Measurements from ENCODE around the gene ATG2A.

ATG2A gene

DNA sequence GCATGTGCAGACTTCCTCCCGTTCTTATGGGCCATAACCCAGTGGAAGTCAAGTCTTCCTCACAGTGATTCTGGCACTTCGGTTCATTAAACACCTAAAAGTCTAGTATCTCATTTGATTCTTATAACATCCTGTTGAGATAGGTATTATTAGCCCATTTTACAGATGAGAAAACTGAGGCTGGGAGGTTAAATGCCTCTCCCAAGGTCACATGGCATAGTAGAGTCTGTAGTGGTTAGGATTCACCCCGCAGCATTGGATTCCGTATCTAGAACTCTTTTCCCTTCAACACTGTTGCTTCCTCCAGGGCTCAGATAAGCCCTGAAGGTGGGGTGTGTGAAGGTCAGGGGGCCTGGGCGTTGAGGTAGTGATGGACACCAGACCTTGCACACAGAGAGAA, 15.3 kb upstream of the ATG2A start:
- TF ChIP-seq, protein P1, sequence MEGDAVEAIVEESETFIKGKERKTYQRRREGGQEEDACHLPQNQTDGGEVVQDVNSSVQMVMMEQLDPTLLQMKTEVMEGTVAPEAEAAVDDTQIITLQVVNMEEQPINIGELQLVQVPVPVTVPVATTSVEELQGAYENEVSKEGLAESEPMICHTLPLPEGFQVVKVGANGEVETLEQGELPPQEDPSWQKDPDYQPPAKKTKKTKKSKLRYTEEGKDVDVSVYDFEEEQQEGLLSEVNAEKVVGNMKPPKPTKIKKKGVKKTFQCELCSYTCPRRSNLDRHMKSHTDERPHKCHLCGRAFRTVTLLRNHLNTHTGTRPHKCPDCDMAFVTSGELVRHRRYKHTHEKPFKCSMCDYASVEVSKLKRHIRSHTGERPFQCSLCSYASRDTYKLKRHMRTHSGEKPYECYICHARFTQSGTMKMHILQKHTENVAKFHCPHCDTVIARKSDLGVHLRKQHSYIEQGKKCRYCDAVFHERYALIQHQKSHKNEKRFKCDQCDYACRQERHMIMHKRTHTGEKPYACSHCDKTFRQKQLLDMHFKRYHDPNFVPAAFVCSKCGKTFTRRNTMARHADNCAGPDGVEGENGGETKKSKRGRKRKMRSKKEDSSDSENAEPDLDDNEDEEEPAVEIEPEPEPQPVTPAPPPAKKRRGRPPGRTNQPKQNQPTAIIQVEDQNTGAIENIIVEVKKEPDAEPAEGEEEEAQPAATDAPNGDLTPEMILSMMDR (IDR thresholded peaks at IDR 0.05; ENCODE audit: borderline replicate concordance, insufficient read depth, low read depth, low read length) = no peak

DNA sequence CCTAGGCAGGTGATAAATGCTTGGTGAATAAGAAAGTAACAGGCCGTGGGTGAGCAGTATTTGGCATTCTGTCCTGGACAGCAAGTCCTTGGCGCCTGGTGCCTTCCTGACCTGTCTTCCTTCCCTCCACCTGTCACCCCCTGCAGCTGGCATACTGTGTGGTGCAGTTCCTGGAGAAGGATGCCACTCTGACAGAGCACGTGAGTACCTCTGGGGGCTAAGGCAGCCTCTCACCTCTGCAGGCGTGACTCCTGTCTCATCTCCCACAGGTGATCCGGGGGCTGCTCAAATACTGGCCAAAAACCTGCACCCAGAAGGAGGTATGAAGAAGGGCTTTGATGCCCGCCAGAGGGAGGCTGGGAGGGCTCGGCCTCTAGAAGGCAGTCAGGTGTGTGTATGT, 14.3 kb upstream of the ATG2A start:
- H3K4me3 ChIP-seq (ENCODE audit: low read depth, low read length) = no peak overlapping the region
- TF ChIP-seq, protein P1 (IDR thresholded peaks at IDR 0.05; ENCODE audit: borderline replicate concordance, insufficient read depth, low read depth, low read length) = no peak

More for the DNA sequence above, 15.3 kb upstream of the ATG2A start:
- H3K4me3 ChIP-seq (ENCODE audit: low read depth, low read length) = no peak overlapping the region

DNA sequence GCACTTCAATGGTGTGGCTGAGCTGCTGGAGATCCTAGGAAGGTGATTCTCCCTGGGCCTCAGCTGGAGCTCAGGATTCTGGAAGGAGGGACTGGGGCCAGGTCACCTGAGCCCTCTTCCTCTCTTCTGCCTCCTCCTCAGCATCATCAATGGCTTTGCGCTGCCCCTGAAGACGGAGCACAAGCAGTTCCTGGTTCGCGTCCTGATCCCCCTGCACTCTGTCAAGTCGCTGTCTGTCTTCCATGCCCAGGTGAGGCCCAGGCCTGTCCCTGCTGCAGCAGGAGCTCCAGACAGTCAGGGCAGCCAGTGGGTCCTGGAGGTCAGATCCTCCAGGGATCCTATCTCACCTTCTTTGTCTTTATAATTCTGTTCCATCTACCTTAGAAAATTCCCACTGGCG, 13.3 kb upstream of the ATG2A start:
- TF ChIP-seq, protein P1 (IDR thresholded peaks at IDR 0.05; ENCODE audit: borderline replicate concordance, insufficient read depth, low read depth, low read length) = no peak

DNA sequence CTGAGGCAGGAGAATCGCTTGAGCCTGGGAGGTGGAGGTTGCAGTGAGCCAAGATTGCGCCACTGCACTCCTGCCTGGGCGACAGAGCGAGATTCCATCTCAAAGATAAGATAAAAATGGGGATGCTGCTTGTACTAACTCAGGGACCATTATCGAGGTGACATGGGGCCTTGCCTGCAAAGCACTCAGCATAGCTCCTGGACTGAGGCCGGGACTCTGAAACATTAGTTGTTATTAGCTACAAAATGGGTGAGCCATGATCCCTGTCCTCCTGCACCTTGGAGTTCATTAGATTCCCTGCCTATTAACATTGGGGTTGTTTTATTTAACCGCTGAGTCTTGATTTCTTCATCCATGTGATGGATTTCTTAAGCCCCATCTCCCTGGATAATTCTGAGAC, 12.6 kb upstream of the ATG2A start:
- TF ChIP-seq, protein P1 (IDR thresholded peaks at IDR 0.05; ENCODE audit: borderline replicate concordance, insufficient read depth, low read depth, low read length) = no peak
- no peak overlapping the region for H3K4me3 ChIP-seq (ENCODE audit: low read depth, low read length)

More for the DNA sequence above, 13.3 kb upstream of the ATG2A start:
- H3K4me3 ChIP-seq (ENCODE audit: low read depth, low read length) = no peak overlapping the region

DNA sequence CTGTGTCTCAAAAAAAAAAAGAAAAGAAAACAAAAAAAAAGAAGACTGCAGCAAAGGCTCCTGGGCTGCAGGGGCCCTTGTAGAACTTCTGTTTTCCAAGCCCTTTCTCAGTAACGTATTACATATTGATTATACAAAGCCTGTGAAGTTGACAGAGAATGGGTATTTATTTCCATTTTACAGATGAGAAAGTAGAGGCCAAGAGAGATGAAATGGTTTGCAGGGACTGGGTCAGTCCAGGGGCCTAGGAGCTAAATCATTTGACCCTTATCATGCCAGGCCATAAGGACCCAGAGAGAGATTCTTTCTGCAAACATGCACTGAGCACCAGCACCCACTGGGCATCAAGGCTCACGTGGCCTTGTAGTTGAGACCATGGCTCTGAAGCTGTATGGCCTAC, 11.9 kb upstream of the ATG2A start:
- TF ChIP-seq, protein P1 (IDR thresholded peaks at IDR 0.05; ENCODE audit: borderline replicate concordance, insufficient read depth, low read depth, low read length) = no peak
- H3K4me3 ChIP-seq (ENCODE audit: low read depth, low read length) = no peak overlapping the region

DNA sequence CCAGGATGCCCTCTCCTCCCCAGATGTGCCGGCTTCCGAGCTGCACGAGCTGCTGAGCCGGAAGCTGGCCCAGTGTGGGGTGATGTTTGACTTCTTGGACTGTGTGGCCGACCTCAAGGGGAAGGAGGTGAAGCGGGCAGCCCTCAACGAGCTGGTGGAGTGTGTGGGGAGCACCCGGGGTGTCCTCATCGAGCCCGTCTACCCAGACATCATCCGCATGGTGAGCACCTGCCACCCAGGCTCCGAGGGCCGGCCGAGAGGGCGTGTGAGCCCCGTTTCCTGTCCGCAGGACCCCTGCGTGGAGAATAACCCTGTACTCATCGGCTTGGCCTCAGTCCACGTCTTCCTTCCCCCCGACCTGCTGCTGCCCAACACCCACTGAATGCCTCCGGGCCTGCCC, 9.7 kb upstream of the ATG2A start:
- TF ChIP-seq, protein P1 (IDR thresholded peaks at IDR 0.05; ENCODE audit: borderline replicate concordance, insufficient read depth, low read depth, low read length) = no peak
- H3K4me3 ChIP-seq (ENCODE audit: low read depth, low read length) = no peak overlapping the region

DNA sequence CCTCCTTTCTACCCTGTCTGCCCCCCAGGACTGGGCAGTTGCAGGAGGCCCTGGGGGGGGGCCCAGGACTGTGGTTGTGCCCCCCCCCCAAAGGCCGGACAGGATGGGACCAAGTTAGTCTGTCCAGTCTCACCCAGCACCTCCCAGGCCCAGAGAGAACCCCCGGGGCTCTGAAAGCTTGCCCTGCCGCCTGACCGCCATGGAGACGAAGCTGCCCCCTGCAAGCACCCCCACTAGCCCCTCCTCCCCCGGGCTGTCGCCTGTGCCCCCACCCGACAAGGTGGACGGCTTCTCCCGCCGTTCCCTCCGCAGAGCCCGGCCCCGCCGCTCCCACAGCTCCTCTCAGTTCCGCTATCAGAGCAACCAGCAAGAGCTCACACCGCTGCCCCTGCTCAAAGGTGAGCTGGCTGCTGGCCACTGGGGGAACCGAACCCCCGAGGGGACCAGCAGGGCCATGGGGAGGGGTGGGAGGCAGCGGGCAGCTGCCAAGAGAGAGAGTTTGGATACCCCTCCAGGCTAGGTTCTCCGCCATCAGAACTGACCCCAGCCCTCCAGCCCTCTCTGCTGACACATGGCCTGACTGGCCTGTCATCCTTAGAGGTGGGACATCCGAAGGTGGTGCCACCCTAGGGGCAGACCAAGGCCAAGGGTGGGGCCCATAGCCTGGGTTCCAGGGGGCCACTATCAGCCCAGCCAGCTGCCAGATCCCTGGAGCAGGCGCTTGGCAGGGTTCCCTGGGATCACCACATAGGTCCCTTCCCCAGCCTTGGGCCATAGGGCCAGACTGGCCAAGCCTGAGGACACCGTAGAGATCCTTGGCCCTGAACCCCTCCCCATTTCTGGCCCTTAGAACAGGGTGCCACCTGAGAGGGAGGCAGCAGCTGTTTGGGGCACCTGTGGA, 8.8 kb upstream of the ATG2A start:
- TF ChIP-seq, protein P1 (IDR thresholded peaks at IDR 0.05; ENCODE audit: borderline replicate concordance, insufficient read depth, low read depth, low read length) = no peak
- no peak overlapping the region for H3K4me3 ChIP-seq (ENCODE audit: low read depth, low read length)

Data from GM12875 (cell line).